GM18873 (cell line): ENCODE data around the gene CCDC3.

Experiments used
- ATAC-seq: cut with Tn5 transposase; IDR thresholded peaks from one replicate; pipeline ENCODE4 v1.9.1; 2021; ENCODE audit warnings: mild to moderate bottlenecking, moderate library complexity, moderate number of reproducible peaks; ENCODE audit not compliant: unreplicated experiment, low FRiP score

The CCDC3 gene

DNA sequence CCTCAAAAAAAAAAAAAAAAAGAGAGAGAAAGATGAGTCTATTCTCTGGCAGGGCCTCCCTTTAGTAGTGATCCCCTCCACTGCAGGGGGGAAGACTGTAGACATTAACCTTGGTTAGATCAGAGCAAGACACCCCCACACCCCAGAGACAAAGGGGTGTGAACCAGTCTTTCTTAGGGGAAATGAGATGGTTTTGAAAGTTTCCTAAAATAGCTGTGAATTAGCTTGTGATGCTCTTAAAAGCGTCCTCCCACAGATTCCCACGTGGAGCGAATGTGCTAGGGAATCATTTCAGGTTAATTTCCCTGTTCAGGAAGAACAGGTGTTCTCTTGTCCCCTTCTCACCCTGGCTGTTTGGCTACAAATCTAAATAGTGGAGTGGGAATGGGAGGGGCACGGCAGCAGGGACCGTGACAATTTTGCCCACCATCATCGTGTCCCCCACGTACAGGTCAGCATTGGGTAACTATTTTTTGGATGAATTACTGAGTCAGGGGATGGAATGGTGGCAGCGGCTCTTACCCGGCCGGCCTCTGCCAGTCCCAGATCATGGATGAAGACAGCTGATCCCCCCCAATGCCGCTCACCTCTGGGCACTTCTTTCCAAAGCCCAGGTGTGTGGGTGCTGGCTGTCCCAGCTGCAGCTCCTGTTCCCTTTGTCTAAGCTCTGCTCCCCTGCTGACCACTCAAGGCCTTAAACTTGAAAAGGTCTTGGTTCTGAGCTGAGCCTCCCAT is 152.9 kb downstream of the CCDC3 start:
- ATAC-seq: no peak

DNA sequence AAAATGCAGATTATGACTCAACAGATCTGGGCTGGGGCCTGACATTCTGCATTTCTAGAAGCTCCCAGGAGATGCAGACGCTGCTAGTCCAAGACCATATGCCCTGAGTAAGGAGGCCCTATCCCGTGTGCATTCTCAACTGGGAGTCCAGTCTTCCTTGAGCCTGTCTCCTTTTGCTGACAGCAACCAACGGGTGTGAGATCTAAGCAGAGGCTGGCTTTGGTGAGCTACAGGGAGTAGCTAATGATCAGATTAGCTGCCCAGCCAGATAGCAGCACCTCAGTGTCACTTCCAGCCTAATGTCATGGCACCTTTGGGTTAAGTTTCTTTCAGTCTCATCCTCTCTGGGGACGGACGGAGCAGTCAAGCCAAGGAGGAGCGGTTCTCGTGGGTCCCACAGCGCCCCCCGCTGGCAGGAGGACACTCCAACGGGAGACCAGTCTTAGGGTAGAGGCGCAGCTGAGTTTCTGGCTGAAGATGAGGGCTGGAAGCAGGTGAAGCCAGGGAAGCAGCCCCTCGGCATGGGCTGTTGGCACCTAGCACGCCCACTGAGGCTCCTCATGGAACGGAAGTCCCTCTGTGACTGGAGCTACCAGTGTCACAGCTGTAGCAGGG is 154.0 kb downstream of the CCDC3 start:
- ATAC-seq: no peak

DNA sequence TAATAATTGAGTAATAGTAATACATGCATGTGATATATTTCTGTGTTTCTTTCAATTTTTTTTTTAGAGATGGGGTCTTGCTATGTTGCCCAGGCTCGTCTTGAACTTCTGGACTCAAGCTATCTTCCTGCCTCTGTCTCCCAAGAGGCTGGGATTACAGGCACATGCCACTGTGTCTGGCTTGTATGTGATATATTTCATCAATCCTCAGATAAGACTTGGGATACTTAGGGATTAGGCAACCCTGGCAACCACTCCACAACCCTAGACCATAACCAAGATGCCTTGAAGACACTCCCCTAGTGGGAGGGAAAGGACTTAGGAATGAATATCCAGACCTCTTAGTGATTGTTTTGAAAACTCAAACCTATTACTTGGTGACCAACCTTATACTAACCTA is 154.8 kb downstream of the CCDC3 start:
- no peak for ATAC-seq
